GM23338 (cell line): Measurements from ENCODE around the gene CDH23. TPM values are rescaled to one million over a fixed set of nuclear protein-coding genes. Genes with fewer than 3 reads are reported as not detected.

Experiments
- ATAC-seq: fragments of 200-7000 bp; cut with Tn5 transposase; 3 replicates; pipeline ENCODE4 v1.9.1; 2020
- DNase-seq: peaks from one replicate; pipeline ENCODE4 v3.0.0-alpha.2; 2015; ENCODE audit warnings: low spot score
- H2AFZ ChIP-seq: fragments of 200-600 bp; sonication (generic); 2 replicates; pipeline ENCODE4 v1.8.0; 2016; ENCODE audit warnings: antibody characterized with exemption, mild to moderate bottlenecking, moderate library complexity
- H3F3A ChIP-seq: fragments of 200-600 bp; sonication (generic); replicated peaks from 2 replicates; pipeline ENCODE4 v1.8.0; 2017; ENCODE audit warnings: antibody characterized with exemption, mixed run types, low read depth
- H3K27ac ChIP-seq: fragments of 200-600 bp; sonication (generic); 2 replicates; pipeline ENCODE4 v1.6.1; 2016; ENCODE audit warnings: low read depth
- H3K27me3 ChIP-seq: fragments of 200-600 bp; sonication (generic); 2 replicates; pipeline ENCODE4 v1.8.0; 2016; ENCODE audit warnings: mild to moderate bottlenecking, mixed run types, moderate library complexity; ENCODE audit not compliant: insufficient read depth
- H3K36me3 ChIP-seq: fragments of 200-600 bp; sonication (generic); 2 replicates; pipeline ENCODE4 v1.8.0; 2016; ENCODE audit warnings: mild to moderate bottlenecking; ENCODE audit not compliant: insufficient read depth
- H3K4me1 ChIP-seq: fragments of 200-600 bp; sonication (generic); 2 replicates; pipeline ENCODE4 v1.8.0; 2016; ENCODE audit warnings: mild to moderate bottlenecking, moderate library complexity; ENCODE audit not compliant: insufficient read depth
- H3K4me2 ChIP-seq: fragments of 200-600 bp; sonication (generic); 2 replicates; pipeline ENCODE4 v1.7.1; 2017; ENCODE audit warnings: mixed run types
- H3K4me3 ChIP-seq: fragments of 200-600 bp; sonication (generic); 2 replicates; pipeline ENCODE4 v1.6.1; 2016; ENCODE audit warnings: mixed run types
- H3K79me2 ChIP-seq: fragments of 200-600 bp; sonication (generic); replicated peaks from 2 replicates; pipeline ENCODE4 v1.8.0; 2017; ENCODE audit warnings: mild to moderate bottlenecking; ENCODE audit not compliant: insufficient read depth
- H3K9me2 ChIP-seq: fragments of 200-600 bp; sonication (generic); 2 replicates; pipeline ENCODE4 v1.8.0; 2017; ENCODE audit not compliant: insufficient read depth
- H4K20me1 ChIP-seq: fragments of 200-600 bp; sonication (generic); replicated peaks from 2 replicates; pipeline ENCODE4 v1.8.0; 2017; ENCODE audit warnings: mild to moderate bottlenecking; ENCODE audit not compliant: insufficient read depth
- H3K27ac Mint-ChIP-seq: 2 replicates; pipeline ENCODE4 v1.8.0; 2020; ENCODE audit warnings: inconsistent platforms, mild to moderate bottlenecking, moderate library complexity, mixed read lengths
- H3K27me3 Mint-ChIP-seq: 3 replicates; pipeline ENCODE4 v1.8.0; 2022; ENCODE audit warnings: low read depth, mild to moderate bottlenecking, moderate library complexity, mixed read lengths, inconsistent platforms; ENCODE audit not compliant: insufficient read depth, poor library complexity
- H3K36me3 Mint-ChIP-seq: 3 replicates; pipeline ENCODE4 v1.8.0; 2021; ENCODE audit warnings: low read depth, mild to moderate bottlenecking, inconsistent platforms, moderate library complexity, mixed read lengths
- H3K4me1 Mint-ChIP-seq: 3 replicates; pipeline ENCODE4 v1.8.0; 2020; ENCODE audit warnings: mild to moderate bottlenecking, inconsistent platforms, mixed read lengths
- H3K4me3 Mint-ChIP-seq: 3 replicates; pipeline ENCODE4 v1.8.0; 2021; ENCODE audit warnings: moderate library complexity, mild to moderate bottlenecking, inconsistent platforms, mixed read lengths
- H3K9me3 Mint-ChIP-seq: 3 replicates; pipeline ENCODE4 v1.8.0; 2020; ENCODE audit warnings: moderate library complexity, mild to moderate bottlenecking, inconsistent platforms, mixed read lengths
- CREB1 ChIP-seq: fragments of 250-450 bp; sonication (Bioruptor Pico); IDR thresholded peaks from 2 replicates; pipeline ENCODE4 v1.5.0; 2020; ENCODE audit warnings: low read depth, mild to moderate bottlenecking, moderate library complexity
- EZH2 ChIP-seq: fragments of 200-600 bp; sonication (generic); IDR thresholded peaks from one replicate; pipeline ENCODE4 v1.8.0; 2017; ENCODE audit warnings: antibody characterized with exemption, mild to moderate bottlenecking, low read depth; ENCODE audit not compliant: unreplicated experiment
- EZH2phosphoT487 ChIP-seq: fragments of 200-600 bp; sonication (generic); IDR thresholded peaks from one replicate; pipeline ENCODE4 v1.8.1; 2018; ENCODE audit warnings: antibody characterized with exemption; ENCODE audit not compliant: unreplicated experiment
- JUNB ChIP-seq: IDR thresholded peaks from one replicate; pipeline ENCODE4 v1.6.1; 2016; ENCODE audit warnings: antibody characterized with exemption; ENCODE audit not compliant: unreplicated experiment
- NANOG ChIP-seq: IDR thresholded peaks from 2 replicates; pipeline ENCODE4 v1.6.1; 2016; ENCODE audit warnings: antibody characterized with exemption, borderline replicate concordance
- POLR2AphosphoS5 ChIP-seq: IDR thresholded peaks from 2 replicates; pipeline ENCODE4 v1.6.1; 2016; ENCODE audit warnings: antibody characterized with exemption, low read depth
- STAT1 ChIP-seq: IDR thresholded peaks from one replicate; pipeline ENCODE4 v1.6.1; 2016; ENCODE audit warnings: antibody characterized with exemption; ENCODE audit not compliant: unreplicated experiment
- ZNF114 ChIP-seq: fragments of 250-450 bp; sonication (Bioruptor Pico); IDR thresholded peaks from 2 replicates; pipeline ENCODE4 v1.5.0; 2020; ENCODE audit warnings: mild to moderate bottlenecking, moderate library complexity
- ZNF331 ChIP-seq: fragments of 250-450 bp; sonication (Bioruptor Pico); IDR thresholded peaks from 2 replicates; pipeline ENCODE4 v1.5.0; 2020; ENCODE audit warnings: low read depth, mild to moderate bottlenecking, moderate library complexity
- polyA plus RNA-seq: library from polyadenylated mRNA; unstranded; fragments of >200 nt; fragmentation: Nextera tagmentation; extraction: Ambion mirVana; gene quantifications from 2 replicates; pipeline ENCODE4 v1.2.1, GENCODE V29; 2016
- total RNA-seq: library from RNA; depleted of rRNA; stranded (reverse); fragments of >200 nt; shearing (Covaris generic); gene quantifications from 2 replicates; pipeline ENCODE4 v1.2.3, GENCODE V29; 2014
- TF ChIP-seq, protein P1 (sequence below): IDR thresholded peaks from 2 replicates; pipeline ENCODE4 v1.6.1; 2016; ENCODE audit warnings: antibody characterized with exemption
- TF ChIP-seq, protein P2 (sequence below): IDR thresholded peaks from one replicate; pipeline ENCODE4 v1.6.1; 2018; ENCODE audit warnings: antibody characterized with exemption; ENCODE audit not compliant: unreplicated experiment
- TF ChIP-seq, protein P3 (sequence below), 2 experiments: fragments of 200-600 bp in 1 of 2; sonication (generic) in 1 of 2; conservative IDR thresholded peaks; 2 replicates each; pipeline versions ENCODE4 v1.5.1 to v1.6.1; 2016 to 2017; ENCODE audit warnings: antibody characterized with exemption in 2 of 2, low read depth in 2 of 2, mild to moderate bottlenecking in 2 of 2, moderate library complexity in 1 of 2

Gene CDH23
- total and polyA plus RNA-seq, 2 experiments from 2014 or later, result 0.95 to 4.3 TPM

DNA sequence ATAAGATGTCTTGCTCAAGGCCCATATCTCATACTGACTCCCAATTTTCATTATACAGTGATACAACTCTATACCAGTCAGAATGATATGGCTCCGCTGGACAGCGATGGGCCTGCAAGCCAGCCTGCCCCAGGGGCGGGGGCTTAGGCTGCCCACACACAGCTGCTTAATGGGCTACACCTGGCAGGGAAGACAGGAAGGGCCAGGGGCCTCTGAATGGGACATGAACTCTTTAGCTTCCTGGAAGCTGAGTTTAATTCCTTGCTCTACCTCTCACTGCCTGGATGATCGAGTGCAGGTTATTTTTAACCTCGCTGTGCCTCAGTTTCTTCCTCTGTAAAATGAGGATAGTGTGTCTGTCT is 210.3 kb downstream of the CDH23 start:
- Histone ChIP-seq H4K20me1 (no peaks in the 10 kb centered on the region), H3K27ac (no peak overlapping the region), H3K36me3 (no peaks in the 10 kb centered on the region), H3K79me2 (no peaks in the 10 kb centered on the region), H3F3A (no peaks in the 10 kb centered on the region), H3K4me3 (no peak overlapping the region), H3K4me1 (no peaks in the 10 kb centered on the region; the same call in 1 of the 2 replicates), H3K9me2 (no peaks in the 10 kb centered on the region), H3K4me2 (no peak overlapping the region), H2AFZ (no peak overlapping the region), H3K27me3 (no peaks in the 10 kb centered on the region)
- Mint-ChIP-seq H3K27ac (no peak overlapping the region), H3K4me3 (no peak overlapping the region), H3K27me3 (peaks cover 3% of the 10 kb centered on the region), H3K4me1 (peaks cover 47% of the 10 kb centered on the region), H3K9me3 (no peaks in the 10 kb centered on the region), H3K36me3 (no peaks in the 10 kb centered on the region)
- no peak for DNase-seq
- TF ChIP-seq POLR2AphosphoS5, result no peak
- TF ChIP-seq, protein P1, sequence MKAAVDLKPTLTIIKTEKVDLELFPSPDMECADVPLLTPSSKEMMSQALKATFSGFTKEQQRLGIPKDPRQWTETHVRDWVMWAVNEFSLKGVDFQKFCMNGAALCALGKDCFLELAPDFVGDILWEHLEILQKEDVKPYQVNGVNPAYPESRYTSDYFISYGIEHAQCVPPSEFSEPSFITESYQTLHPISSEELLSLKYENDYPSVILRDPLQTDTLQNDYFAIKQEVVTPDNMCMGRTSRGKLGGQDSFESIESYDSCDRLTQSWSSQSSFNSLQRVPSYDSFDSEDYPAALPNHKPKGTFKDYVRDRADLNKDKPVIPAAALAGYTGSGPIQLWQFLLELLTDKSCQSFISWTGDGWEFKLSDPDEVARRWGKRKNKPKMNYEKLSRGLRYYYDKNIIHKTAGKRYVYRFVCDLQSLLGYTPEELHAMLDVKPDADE, result no peak
- no peak for TF ChIP-seq EZH2phosphoT487
- TF ChIP-seq NANOG, result no peak
- no peak for TF ChIP-seq ZNF114 (CRISPR knock-in tag)
- TF ChIP-seq, protein P2, sequence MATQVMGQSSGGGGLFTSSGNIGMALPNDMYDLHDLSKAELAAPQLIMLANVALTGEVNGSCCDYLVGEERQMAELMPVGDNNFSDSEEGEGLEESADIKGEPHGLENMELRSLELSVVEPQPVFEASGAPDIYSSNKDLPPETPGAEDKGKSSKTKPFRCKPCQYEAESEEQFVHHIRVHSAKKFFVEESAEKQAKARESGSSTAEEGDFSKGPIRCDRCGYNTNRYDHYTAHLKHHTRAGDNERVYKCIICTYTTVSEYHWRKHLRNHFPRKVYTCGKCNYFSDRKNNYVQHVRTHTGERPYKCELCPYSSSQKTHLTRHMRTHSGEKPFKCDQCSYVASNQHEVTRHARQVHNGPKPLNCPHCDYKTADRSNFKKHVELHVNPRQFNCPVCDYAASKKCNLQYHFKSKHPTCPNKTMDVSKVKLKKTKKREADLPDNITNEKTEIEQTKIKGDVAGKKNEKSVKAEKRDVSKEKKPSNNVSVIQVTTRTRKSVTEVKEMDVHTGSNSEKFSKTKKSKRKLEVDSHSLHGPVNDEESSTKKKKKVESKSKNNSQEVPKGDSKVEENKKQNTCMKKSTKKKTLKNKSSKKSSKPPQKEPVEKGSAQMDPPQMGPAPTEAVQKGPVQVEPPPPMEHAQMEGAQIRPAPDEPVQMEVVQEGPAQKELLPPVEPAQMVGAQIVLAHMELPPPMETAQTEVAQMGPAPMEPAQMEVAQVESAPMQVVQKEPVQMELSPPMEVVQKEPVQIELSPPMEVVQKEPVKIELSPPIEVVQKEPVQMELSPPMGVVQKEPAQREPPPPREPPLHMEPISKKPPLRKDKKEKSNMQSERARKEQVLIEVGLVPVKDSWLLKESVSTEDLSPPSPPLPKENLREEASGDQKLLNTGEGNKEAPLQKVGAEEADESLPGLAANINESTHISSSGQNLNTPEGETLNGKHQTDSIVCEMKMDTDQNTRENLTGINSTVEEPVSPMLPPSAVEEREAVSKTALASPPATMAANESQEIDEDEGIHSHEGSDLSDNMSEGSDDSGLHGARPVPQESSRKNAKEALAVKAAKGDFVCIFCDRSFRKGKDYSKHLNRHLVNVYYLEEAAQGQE, result no peak
- TF ChIP-seq CREB1 (CRISPR knock-in tag), result no peak
- no peak for TF ChIP-seq STAT1
- TF ChIP-seq JUNB, result no peak
- no peak for TF ChIP-seq ZNF331 (CRISPR knock-in tag)
- no peak for TF ChIP-seq EZH2
- TF ChIP-seq, protein P3, sequence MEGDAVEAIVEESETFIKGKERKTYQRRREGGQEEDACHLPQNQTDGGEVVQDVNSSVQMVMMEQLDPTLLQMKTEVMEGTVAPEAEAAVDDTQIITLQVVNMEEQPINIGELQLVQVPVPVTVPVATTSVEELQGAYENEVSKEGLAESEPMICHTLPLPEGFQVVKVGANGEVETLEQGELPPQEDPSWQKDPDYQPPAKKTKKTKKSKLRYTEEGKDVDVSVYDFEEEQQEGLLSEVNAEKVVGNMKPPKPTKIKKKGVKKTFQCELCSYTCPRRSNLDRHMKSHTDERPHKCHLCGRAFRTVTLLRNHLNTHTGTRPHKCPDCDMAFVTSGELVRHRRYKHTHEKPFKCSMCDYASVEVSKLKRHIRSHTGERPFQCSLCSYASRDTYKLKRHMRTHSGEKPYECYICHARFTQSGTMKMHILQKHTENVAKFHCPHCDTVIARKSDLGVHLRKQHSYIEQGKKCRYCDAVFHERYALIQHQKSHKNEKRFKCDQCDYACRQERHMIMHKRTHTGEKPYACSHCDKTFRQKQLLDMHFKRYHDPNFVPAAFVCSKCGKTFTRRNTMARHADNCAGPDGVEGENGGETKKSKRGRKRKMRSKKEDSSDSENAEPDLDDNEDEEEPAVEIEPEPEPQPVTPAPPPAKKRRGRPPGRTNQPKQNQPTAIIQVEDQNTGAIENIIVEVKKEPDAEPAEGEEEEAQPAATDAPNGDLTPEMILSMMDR (conservative IDR thresholded peaks at IDR 0.05; ENCODE audit: low read depth in 2 of 2), result no peak
- no peak; the same call in 2 of the 3 replicates for ATAC-seq
